ENCODE results near the gene FREM1. TPM values are rescaled to one million over a fixed set of nuclear protein-coding genes. Genes with fewer than 3 reads are reported as not detected.

FREM1 gene
- total RNA-seq, 1 experiment from 2014 or later, result 0.50 TPM

DNA sequence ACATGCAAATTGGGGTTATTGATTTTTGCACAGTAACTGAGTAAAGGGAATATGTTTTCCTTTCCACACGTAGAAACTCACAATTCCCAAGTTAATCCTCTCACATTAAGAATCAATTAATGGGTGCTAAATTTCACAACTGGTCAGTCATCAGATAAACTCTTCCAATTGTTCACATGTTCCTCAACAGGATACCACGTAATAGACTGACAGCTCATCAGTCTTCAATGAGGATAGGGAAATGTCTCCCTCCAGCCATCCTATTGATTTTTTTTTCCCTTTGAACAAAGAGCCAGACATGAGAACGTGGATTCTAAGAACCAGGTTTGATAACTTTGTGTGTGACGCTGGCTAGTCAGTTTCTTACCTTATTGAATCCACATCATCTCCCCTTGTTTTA is 186.9 kb downstream of the FREM1 start:
- intact Hi-C loops (cut with micrococcal nuclease; ENCODE audit: unreplicated experiment), result no loop called here
- DNase-seq, result no peak
- no peak overlapping the region for H3K27ac Mint-ChIP-seq (ENCODE audit: unreplicated experiment)
- no peaks in the 10 kb centered on the region for H3K27me3 Mint-ChIP-seq (ENCODE audit: insufficient read depth, unreplicated experiment)
- H3K36me3 Mint-ChIP-seq (ENCODE audit: insufficient read depth, unreplicated experiment), result no peaks in the 10 kb centered on the region
- TF ChIP-seq, protein P1, sequence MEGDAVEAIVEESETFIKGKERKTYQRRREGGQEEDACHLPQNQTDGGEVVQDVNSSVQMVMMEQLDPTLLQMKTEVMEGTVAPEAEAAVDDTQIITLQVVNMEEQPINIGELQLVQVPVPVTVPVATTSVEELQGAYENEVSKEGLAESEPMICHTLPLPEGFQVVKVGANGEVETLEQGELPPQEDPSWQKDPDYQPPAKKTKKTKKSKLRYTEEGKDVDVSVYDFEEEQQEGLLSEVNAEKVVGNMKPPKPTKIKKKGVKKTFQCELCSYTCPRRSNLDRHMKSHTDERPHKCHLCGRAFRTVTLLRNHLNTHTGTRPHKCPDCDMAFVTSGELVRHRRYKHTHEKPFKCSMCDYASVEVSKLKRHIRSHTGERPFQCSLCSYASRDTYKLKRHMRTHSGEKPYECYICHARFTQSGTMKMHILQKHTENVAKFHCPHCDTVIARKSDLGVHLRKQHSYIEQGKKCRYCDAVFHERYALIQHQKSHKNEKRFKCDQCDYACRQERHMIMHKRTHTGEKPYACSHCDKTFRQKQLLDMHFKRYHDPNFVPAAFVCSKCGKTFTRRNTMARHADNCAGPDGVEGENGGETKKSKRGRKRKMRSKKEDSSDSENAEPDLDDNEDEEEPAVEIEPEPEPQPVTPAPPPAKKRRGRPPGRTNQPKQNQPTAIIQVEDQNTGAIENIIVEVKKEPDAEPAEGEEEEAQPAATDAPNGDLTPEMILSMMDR (IDR thresholded peaks at IDR 0.05; ENCODE audit: insufficient read depth in 1 of 2, low read depth in 1 of 2, low read length in 1 of 2, severe bottlenecking in 1 of 2, unreplicated experiment in 1 of 2), result no peak
- ChIA-PET POLR2A (no interaction called here), CTCF (no interaction called here)
- no peak overlapping the region for H3K4me3 Mint-ChIP-seq (ENCODE audit: unreplicated experiment)
- Histone ChIP-seq H3K27me3 (replicated peaks; ENCODE audit: control insufficient read depth, insufficient read depth, low read length) (no peaks in the 10 kb centered on the region), H3K36me3 (ENCODE audit: control insufficient read depth, insufficient read depth, low read length) (no peaks in the 10 kb centered on the region), H3K4me1 (no peaks in the 10 kb centered on the region), H3K9me3 (no peaks in the 10 kb centered on the region), H3K4me3 (ENCODE audit: low read depth, low read length) (no peak overlapping the region)
- H3K9me3 Mint-ChIP-seq (ENCODE audit: unreplicated experiment), result no peaks in the 10 kb centered on the region
- no TSS peak for BruUV-seq (replicated peaks)
- no peaks in the 10 kb centered on the region for H3K4me1 Mint-ChIP-seq (ENCODE audit: low read depth, unreplicated experiment)

DNA sequence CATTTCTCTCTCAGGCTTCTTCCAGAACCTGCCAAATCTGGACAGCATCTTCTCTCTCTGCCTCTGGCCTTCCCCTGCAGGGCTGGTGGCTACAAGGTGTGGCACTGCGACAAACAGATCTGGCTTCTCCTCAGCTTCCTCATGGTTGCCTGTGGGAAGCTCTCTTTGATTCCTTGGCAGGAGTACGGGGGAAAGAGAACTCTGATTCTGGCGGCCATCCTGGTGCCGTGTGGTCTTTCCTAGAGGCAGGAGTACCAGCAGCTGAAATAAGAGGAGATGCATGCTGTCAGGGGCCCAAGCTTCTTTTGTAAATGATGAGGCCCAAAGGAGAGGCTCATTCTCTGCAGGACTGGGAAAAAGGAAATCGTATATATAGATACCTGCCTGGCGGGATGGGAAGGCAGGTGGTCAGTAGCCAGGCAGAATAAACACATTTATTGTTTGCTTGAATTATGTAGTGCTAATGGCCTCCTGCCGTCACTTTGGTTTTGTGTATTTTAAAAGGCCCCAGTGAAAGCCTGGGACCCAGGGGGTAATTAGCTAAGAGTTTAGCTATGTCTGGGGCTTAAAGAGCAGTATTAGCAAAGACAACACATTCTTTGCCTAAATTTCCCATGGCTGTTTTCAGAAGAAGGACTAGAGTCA is 187.7 kb downstream of the FREM1 start, which contains the start of gene CER1:
CER1 (minus strand) TSS at position 343 of the 645 bp plus-strand sequence; CDS start at position 282, 61 bp downstream.
- intact Hi-C loops (cut with micrococcal nuclease; ENCODE audit: unreplicated experiment), result no loop called here
- Mint-ChIP-seq H3K27ac (ENCODE audit: unreplicated experiment) (no peak within 1 kb of the TSS), H3K4me3 (ENCODE audit: unreplicated experiment) (no peak within 1 kb of the TSS), H3K27me3 (ENCODE audit: insufficient read depth, unreplicated experiment) (no peaks in the 10 kb centered on the region), H3K9me3 (ENCODE audit: unreplicated experiment) (no peaks in the 10 kb centered on the region), H3K4me1 (ENCODE audit: low read depth, unreplicated experiment) (no peaks in the 10 kb centered on the region), H3K36me3 (ENCODE audit: insufficient read depth, unreplicated experiment) (no peaks in the 10 kb centered on the region)
- no peak for DNase-seq
- ChIA-PET CTCF (no interaction called here), POLR2A (no interaction called here)
- no peak within 1 kb of the TSS for H3K4me3 ChIP-seq (ENCODE audit: low read depth, low read length)
- no peaks in the 10 kb centered on the region for H3K9me3 ChIP-seq
- BruUV-seq (replicated peaks), result no TSS peak
- TF ChIP-seq, protein P1 (IDR thresholded peaks at IDR 0.05; ENCODE audit: insufficient read depth in 1 of 2, low read depth in 1 of 2, low read length in 1 of 2, severe bottlenecking in 1 of 2, unreplicated experiment in 1 of 2), result no peak
- no peaks in the 10 kb centered on the region for H3K36me3 ChIP-seq (ENCODE audit: control insufficient read depth, insufficient read depth, low read length)
- no peaks in the 10 kb centered on the region for H3K27me3 ChIP-seq (replicated peaks; ENCODE audit: control insufficient read depth, insufficient read depth, low read length)
- H3K4me1 ChIP-seq, result no peaks in the 10 kb centered on the region

DNA sequence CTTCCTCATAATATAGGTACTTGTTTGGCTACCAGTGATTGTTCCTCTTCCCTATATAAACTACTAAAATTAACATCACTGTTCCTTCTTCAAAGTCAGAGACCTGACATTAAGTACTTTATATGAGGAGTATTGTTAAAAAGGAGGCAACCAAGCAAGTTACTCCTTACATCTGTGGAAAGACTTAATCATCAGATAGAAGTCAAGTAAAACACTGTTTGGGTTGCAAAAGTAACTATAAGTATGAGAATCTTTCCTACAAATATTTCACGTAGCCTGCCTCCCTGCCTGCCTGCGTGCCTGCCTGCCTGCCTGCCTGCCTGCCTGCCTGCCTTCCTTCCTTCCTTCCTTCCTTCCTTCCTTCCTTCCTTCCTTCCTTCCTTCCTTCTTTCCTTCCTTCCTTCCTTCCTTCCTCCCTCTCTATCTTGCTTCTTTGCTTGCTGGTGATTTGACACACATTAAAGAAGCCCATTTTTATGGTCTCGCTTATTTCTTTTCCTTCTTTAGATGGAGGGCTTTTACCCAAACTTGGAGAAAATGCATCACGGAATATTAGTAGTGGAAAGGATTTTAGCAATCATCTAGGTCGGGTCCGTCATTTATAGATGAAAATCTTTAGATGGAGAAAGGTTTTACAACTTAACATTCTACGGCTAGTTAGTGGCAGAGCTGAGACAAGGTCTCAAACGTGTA is 190.9 kb downstream of the FREM1 start:
- no peak overlapping the region for H3K27ac Mint-ChIP-seq (ENCODE audit: unreplicated experiment)
- no peak overlapping the region for H3K4me3 Mint-ChIP-seq (ENCODE audit: unreplicated experiment)
- no peak overlapping the region for H3K4me3 ChIP-seq (ENCODE audit: low read depth, low read length)
- peaks cover 3% of the 10 kb centered on the region for H3K27me3 Mint-ChIP-seq (ENCODE audit: insufficient read depth, unreplicated experiment)
- no peaks in the 10 kb centered on the region for H3K36me3 Mint-ChIP-seq (ENCODE audit: insufficient read depth, unreplicated experiment)
- no peaks in the 10 kb centered on the region for H3K9me3 Mint-ChIP-seq (ENCODE audit: unreplicated experiment)
- no peaks in the 10 kb centered on the region for H3K36me3 ChIP-seq (ENCODE audit: control insufficient read depth, insufficient read depth, low read length)
- H3K4me1 Mint-ChIP-seq (ENCODE audit: low read depth, unreplicated experiment), result no peaks in the 10 kb centered on the region
- DNase-seq, result no peak
- ChIA-PET CTCF (no interaction called here), POLR2A (no interaction called here)
- H3K27me3 ChIP-seq (replicated peaks; ENCODE audit: control insufficient read depth, insufficient read depth, low read length), result no peaks in the 10 kb centered on the region
- BruUV-seq (replicated peaks), result no TSS peak
- H3K4me1 ChIP-seq, result no peaks in the 10 kb centered on the region
- intact Hi-C loops (cut with micrococcal nuclease; ENCODE audit: unreplicated experiment), result no loop called here
- H3K9me3 ChIP-seq, result no peaks in the 10 kb centered on the region
- TF ChIP-seq, protein P1 (IDR thresholded peaks at IDR 0.05; ENCODE audit: insufficient read depth in 1 of 2, low read depth in 1 of 2, low read length in 1 of 2, severe bottlenecking in 1 of 2, unreplicated experiment in 1 of 2), result no peak

Data from Caco-2 (cell line).